Measurements from ENCODE around the gene CLUH.

The CLUH gene

GRCh38 chr17:2710071-2710802 lies 1.3 kb downstream of the CLUH start:
- no peaks in the 10 kb centered on the region for H3K9me3 ChIP-seq (ENCODE audit: control insufficient read depth, insufficient read depth, low read length)
- H3K4me3 ChIP-seq (ENCODE audit: low read length): peak overlapping the region; percentile 95
- H3K4me1 ChIP-seq (ENCODE audit: control insufficient read depth, low read length): peaks cover 34% of the 10 kb centered on the region
- peak overlapping the region; percentile 28 for H3K27ac ChIP-seq (ENCODE audit: low read depth, low read length)
- no peaks in the 10 kb centered on the region for H3K9me2 ChIP-seq (replicated peaks; ENCODE audit: control insufficient read depth, low read length)
- H3K4me2 ChIP-seq (ENCODE audit: low read length): peak overlapping the region; percentile 100
- peaks cover 80% of the 10 kb centered on the region for H3K79me2 ChIP-seq (ENCODE audit: control insufficient read depth, low read length)
- TF ChIP-seq CTCF (IDR thresholded peaks at IDR 0.05; ENCODE audit: low read depth, low read length, poor library complexity, severe bottlenecking): no peak
- H3K36me3 ChIP-seq (ENCODE audit: control insufficient read depth, low read length): peaks cover 43% of the 10 kb centered on the region
- H3K27me3 ChIP-seq (ENCODE audit: control insufficient read depth, low read length): no peaks in the 10 kb centered on the region
- H3F3A ChIP-seq (ENCODE audit: control insufficient read depth, insufficient read depth): no peaks in the 10 kb centered on the region
- peaks cover 27% of the 10 kb centered on the region for H4K20me1 ChIP-seq (ENCODE audit: control insufficient read depth, insufficient read depth, low read depth, low read length)

- Histone ChIP-seq H3K4me1 (ENCODE audit: control insufficient read depth, low read length) (peaks cover 34% of the 10 kb centered on the region), H3K4me2 (ENCODE audit: low read length) (peak overlapping the region; percentile 100)
Measured at GRCh38 chr17:2709183-2709661, 2.3 kb downstream of the CLUH start.

GRCh38 chr17:2708585-2709182 lies 2.9 kb downstream of the CLUH start:
- no peaks in the 10 kb centered on the region for H3F3A ChIP-seq (ENCODE audit: control insufficient read depth, insufficient read depth)
- peaks cover 29% of the 10 kb centered on the region for H4K20me1 ChIP-seq (ENCODE audit: control insufficient read depth, insufficient read depth, low read depth, low read length)
- H3K9me2 ChIP-seq (replicated peaks; ENCODE audit: control insufficient read depth, low read length): no peaks in the 10 kb centered on the region
- no peak overlapping the region for H3K27ac ChIP-seq (ENCODE audit: low read depth, low read length)
- no peaks in the 10 kb centered on the region for H3K9me3 ChIP-seq (ENCODE audit: control insufficient read depth, insufficient read depth, low read length)
- H3K27me3 ChIP-seq (ENCODE audit: control insufficient read depth, low read length): no peaks in the 10 kb centered on the region
- H3K4me1 ChIP-seq (ENCODE audit: control insufficient read depth, low read length): peaks cover 33% of the 10 kb centered on the region
- H3K79me2 ChIP-seq (ENCODE audit: control insufficient read depth, low read length): peaks cover 94% of the 10 kb centered on the region
- H3K36me3 ChIP-seq (ENCODE audit: control insufficient read depth, low read length): peaks cover 56% of the 10 kb centered on the region
- TF ChIP-seq CTCF (IDR thresholded peaks at IDR 0.05; ENCODE audit: low read depth, low read length, poor library complexity, severe bottlenecking) (no peak), EZH2phosphoT487 (IDR thresholded peaks at IDR 0.05; ENCODE audit: borderline replicate concordance, low read length) (no peak)
- H3K4me2 ChIP-seq (ENCODE audit: low read length): peak overlapping the region; percentile 100
- peak overlapping the region; percentile 95 for H3K4me3 ChIP-seq (ENCODE audit: low read length)

More at GRCh38 chr17:2709183-2709661, 2.3 kb downstream of the CLUH start:
- Histone ChIP-seq H3K9me2 (replicated peaks; ENCODE audit: control insufficient read depth, low read length) (no peaks in the 10 kb centered on the region), H4K20me1 (ENCODE audit: control insufficient read depth, insufficient read depth, low read depth, low read length) (peaks cover 29% of the 10 kb centered on the region), H3K27ac (ENCODE audit: low read depth, low read length) (0 out of 2 replicates have a peak overlapping the region, but pooled peaks have one; percentile 28), H3K4me3 (ENCODE audit: low read length) (peak overlapping the region; percentile 95), H3K79me2 (ENCODE audit: control insufficient read depth, low read length) (peaks cover 90% of the 10 kb centered on the region), H3K36me3 (ENCODE audit: control insufficient read depth, low read length) (peaks cover 51% of the 10 kb centered on the region), H3F3A (ENCODE audit: control insufficient read depth, insufficient read depth) (no peaks in the 10 kb centered on the region), H3K27me3 (ENCODE audit: control insufficient read depth, low read length) (no peaks in the 10 kb centered on the region), H3K9me3 (ENCODE audit: control insufficient read depth, insufficient read depth, low read length) (no peaks in the 10 kb centered on the region)
- no peak for TF ChIP-seq EZH2phosphoT487 (IDR thresholded peaks at IDR 0.05; ENCODE audit: borderline replicate concordance, low read length)
- no peak for TF ChIP-seq CTCF (IDR thresholded peaks at IDR 0.05; ENCODE audit: low read depth, low read length, poor library complexity, severe bottlenecking)

All from DOHH2 (cell line).